ENCODE results near the gene TTYH3. TPM values are rescaled to one million over a fixed set of nuclear protein-coding genes. Genes with fewer than 3 reads are reported as not detected.

Gene TTYH3
- total RNA-seq, 1 experiment from 2014 or later = 50.2 TPM

DNA sequence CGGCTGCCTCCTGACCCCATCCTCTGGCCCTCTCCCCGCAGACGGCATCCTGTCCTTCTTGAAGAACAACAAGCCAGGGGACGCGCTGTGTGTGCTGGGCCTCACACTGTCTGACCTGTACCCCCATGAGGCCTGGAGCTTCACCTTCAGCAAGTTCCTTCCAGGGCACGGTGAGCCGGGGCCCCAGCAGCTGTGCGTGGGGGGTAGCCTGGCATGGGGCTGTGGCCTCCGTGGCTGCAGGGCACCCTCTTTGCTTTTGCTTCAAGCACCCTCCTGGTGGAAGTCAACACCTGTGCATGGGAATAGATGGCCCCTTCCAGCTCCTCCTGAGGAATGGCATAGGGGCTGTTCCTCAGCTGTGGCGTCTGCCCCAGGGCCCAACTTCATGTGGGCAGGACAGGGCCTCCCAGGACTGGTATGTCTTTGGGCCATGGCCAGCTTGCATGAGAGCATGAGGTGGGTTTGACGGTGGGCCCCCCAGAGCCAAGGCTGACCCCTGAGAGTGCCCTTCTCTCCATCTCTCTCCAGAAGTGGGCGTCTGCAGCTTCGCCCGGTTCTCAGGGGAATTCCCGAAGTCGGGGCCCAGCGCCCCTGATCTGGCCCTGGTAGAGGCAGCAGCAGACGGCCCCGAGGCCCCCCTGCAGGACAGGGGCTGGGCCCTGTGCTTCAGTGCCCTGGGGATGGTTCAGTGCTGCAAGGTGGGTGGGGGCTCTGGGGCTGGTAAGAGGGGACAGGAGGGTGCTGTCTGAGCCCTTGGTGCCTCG, 76.9 kb downstream of the TTYH3 start:
- peak; percentile 53 for DNase-seq
- H3K36me3 ChIP-seq (replicated peaks; ENCODE audit: control insufficient read depth, insufficient read depth, low read length) = 0 out of 2 replicates have a peak, but pooled peaks cover 1% of the 10 kb centered on the region
- H3K4me3 ChIP-seq (ENCODE audit: insufficient read depth, low read depth, low read length) = no peak overlapping the region
- no peaks in the 10 kb centered on the region for H3K27me3 ChIP-seq (ENCODE audit: control insufficient read depth, insufficient read depth, low read length)

DNA sequence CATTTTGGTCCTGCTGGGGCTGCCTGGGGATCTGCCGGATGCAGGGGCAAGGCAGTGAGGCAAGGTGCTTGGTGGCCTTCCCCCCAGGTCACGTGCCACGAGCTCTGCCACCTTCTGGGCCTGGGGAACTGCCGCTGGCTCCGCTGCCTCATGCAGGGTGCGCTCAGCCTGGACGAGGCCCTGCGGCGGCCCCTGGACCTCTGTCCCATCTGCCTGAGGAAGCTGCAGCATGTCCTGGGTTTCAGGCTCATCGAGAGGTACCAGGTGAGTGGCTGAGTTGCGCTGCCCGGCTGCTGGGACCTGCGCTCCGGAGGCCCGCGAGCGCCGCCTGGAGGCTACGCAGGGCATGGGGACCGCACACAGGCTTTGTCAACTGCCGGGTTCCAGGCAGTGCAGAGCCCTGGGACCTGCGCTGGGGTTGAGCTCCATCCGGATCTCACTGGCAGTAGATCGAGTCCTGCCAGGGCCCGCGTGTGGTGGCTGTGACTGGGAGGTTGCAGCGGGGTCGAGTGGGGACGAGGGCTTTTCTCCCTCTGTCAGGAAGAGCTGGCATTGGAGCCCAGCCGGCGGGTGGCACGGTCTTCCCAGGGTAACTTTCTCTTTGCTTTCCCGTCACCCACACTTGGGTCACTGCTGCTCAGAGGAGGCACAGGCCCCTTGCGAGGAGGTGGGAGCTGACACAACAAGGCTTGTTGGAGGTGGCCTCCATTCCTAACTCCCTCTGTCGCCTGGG, 77.9 kb downstream of the TTYH3 start:
- peak; percentile 98 for DNase-seq
- no peak overlapping the region for H3K4me3 ChIP-seq (ENCODE audit: insufficient read depth, low read depth, low read length)

GRCh38 chr7:2710286-2710655, 78.5 kb downstream of the TTYH3 start:
- no peak for DNase-seq
- Histone ChIP-seq H3K36me3 (replicated peaks; ENCODE audit: control insufficient read depth, insufficient read depth, low read length) (0 out of 2 replicates have a peak, but pooled peaks cover 1% of the 10 kb centered on the region), H3K4me3 (ENCODE audit: insufficient read depth, low read depth, low read length) (no peak overlapping the region), H3K27me3 (ENCODE audit: control insufficient read depth, insufficient read depth, low read length) (no peaks in the 10 kb centered on the region)

More for the DNA sequence above, 77.9 kb downstream of the TTYH3 start:
- Histone ChIP-seq H3K27me3 (ENCODE audit: control insufficient read depth, insufficient read depth, low read length) (no peaks in the 10 kb centered on the region), H3K36me3 (replicated peaks; ENCODE audit: control insufficient read depth, insufficient read depth, low read length) (0 out of 2 replicates have a peak, but pooled peaks cover 1% of the 10 kb centered on the region)

- H3K4me3 ChIP-seq (ENCODE audit: insufficient read depth, low read depth, low read length) = no peak overlapping the region
- H3K36me3 ChIP-seq (replicated peaks; ENCODE audit: control insufficient read depth, insufficient read depth, low read length) = peaks cover 1% of the 10 kb centered on the region; the same call in 1 of the 2 replicates
- no peak for DNase-seq
- no peaks in the 10 kb centered on the region for H3K27me3 ChIP-seq (ENCODE audit: control insufficient read depth, insufficient read depth, low read length)
These were observed 79.2 kb downstream of the TTYH3 start for GRCh38 chr7:2710901-2711551.

- H3K36me3 ChIP-seq (replicated peaks; ENCODE audit: control insufficient read depth, insufficient read depth, low read length) = peaks cover 1% of the 10 kb centered on the region; the same call in 1 of the 2 replicates
- no peaks in the 10 kb centered on the region for H3K27me3 ChIP-seq (ENCODE audit: control insufficient read depth, insufficient read depth, low read length)
- no peak for DNase-seq
- no peak overlapping the region for H3K4me3 ChIP-seq (ENCODE audit: insufficient read depth, low read depth, low read length)
These were observed 80.3 kb downstream of the TTYH3 start for GRCh38 chr7:2711895-2712675.

- no peak overlapping the region for H3K4me3 ChIP-seq (ENCODE audit: insufficient read depth, low read depth, low read length)
- peaks cover 2% of the 10 kb centered on the region for H3K36me3 ChIP-seq (replicated peaks; ENCODE audit: control insufficient read depth, insufficient read depth, low read length)
- peak; percentile 70 for DNase-seq
- H3K27me3 ChIP-seq (ENCODE audit: control insufficient read depth, insufficient read depth, low read length) = no peaks in the 10 kb centered on the region
These were observed 81.6 kb downstream of the TTYH3 start for GRCh38 chr7:2713370-2713769.

- H3K4me3 ChIP-seq (ENCODE audit: insufficient read depth, low read depth, low read length) = no peak overlapping the region
- DNase-seq = no peak
- no peaks in the 10 kb centered on the region for H3K27me3 ChIP-seq (ENCODE audit: control insufficient read depth, insufficient read depth, low read length)
- H3K36me3 ChIP-seq (replicated peaks; ENCODE audit: control insufficient read depth, insufficient read depth, low read length) = peaks cover 2% of the 10 kb centered on the region
These were observed 82.2 kb downstream of the TTYH3 start for GRCh38 chr7:2713978-2714377.

Other genes starting within 250 kb of the TTYH3 start
- 10.3 and 11.4 TPM in 2 replicates for gene CHST12, start 228.4 kb upstream of the TTYH3 start, total RNA-seq (2014; rRNA removed; shearing (Covaris generic))
- not detected in 2 replicates for gene GRIFIN, start 155.6 kb upstream of the TTYH3 start, total RNA-seq (2014; rRNA removed; shearing (Covaris generic))
- 12.8 and 20.0 TPM in 2 replicates for gene LFNG, start 112.2 kb upstream of the TTYH3 start, total RNA-seq (2014; rRNA removed; shearing (Covaris generic))
- gene BRAT1, start 76.5 kb upstream of the TTYH3 start, total RNA-seq (2014; rRNA removed; shearing (Covaris generic)) = 83.5 and 86.4 TPM in 2 replicates
- 2.1 and 4.0 TPM in 2 replicates for gene IQCE, start 73.0 kb upstream of the TTYH3 start, total RNA-seq (2014; rRNA removed; shearing (Covaris generic))
- 0.07 TPM in 1 of 2 replicates, not detected in the other for gene AMZ1, start 56.2 kb downstream of the TTYH3 start, total RNA-seq (2014; rRNA removed; shearing (Covaris generic))
- gene GNA12, start 212.3 kb downstream of the TTYH3 start, total RNA-seq (2014; rRNA removed; shearing (Covaris generic)) = 23.3 and 44.4 TPM in 2 replicates

All from H7 (cell line).